Measurements from ENCODE around the gene TMEM147. TPM values are rescaled to one million over a fixed set of nuclear protein-coding genes. Genes with fewer than 3 reads are reported as not detected.

The TMEM147 gene
- total RNA-seq: 39.8 TPM

DNA sequence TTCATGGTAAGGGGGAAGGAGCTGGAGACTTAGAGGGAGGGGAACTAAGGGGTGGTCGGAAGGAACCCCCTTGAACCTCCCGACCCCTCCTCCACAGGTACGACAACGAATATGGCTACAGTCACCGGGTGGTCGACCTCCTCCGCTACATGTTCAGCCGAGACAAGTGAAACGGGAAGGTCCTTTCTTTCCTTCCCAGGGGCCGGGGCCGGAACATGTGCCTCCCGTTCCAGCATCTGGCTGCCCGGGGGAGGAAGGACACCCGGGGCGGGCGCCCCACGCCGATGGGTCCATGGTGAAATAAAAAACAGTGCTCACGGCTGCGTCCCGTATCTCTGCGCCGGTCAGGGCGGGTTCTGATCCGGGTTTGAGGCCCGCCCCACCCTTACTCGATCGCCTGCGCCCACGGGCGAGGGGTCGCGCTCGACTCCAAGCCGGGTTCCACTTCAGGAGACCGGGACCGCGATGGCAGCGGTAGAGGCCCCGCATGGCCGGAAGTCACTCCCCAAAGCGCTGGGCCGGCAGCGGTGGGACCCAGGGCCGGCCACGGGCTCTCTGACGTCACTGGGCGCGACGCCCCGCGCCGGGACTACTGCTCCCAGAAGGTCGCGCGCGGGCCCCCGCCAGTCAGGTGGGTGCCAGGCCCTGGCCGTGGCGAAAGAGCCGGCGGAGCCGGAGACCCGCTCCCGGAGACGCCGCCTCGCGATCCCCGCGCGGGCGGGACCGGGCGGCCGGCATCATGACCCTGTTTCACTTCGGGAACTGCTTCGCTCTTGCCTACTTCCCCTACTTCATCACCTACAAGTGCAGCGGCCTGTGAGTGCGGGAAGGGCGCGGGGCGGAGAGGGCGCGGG, at the start of gene TMEM147:
TSS of gene TMEM147 (plus strand) at position 626 of the 854 bp plus-strand sequence. CDS start at position 740, 114 bp downstream.

GRCh38 chr19:35513628-35514281, 31.7 kb upstream of the TMEM147 start, which contains the start of gene DMKN:
Gene DMKN, minus strand, starts transcription at chr19:35513649. Its CDS starts 174 bp downstream, at chr19:35513475.

GRCh38 chr19:35528218-35529038, 17.0 kb upstream of the TMEM147 start, which contains the start of gene SBSN:
Gene SBSN, minus strand, starts transcription at chr19:35528311. Its CDS starts 30 bp downstream, at chr19:35528281.

GRCh38 chr19:35533201-35533821, 12.1 kb upstream of the TMEM147 start, which contains the start of gene GAPDHS:
Gene GAPDHS, plus strand, starts transcription at chr19:35533456. Its CDS starts 72 bp downstream, at chr19:35533528.

DNA sequence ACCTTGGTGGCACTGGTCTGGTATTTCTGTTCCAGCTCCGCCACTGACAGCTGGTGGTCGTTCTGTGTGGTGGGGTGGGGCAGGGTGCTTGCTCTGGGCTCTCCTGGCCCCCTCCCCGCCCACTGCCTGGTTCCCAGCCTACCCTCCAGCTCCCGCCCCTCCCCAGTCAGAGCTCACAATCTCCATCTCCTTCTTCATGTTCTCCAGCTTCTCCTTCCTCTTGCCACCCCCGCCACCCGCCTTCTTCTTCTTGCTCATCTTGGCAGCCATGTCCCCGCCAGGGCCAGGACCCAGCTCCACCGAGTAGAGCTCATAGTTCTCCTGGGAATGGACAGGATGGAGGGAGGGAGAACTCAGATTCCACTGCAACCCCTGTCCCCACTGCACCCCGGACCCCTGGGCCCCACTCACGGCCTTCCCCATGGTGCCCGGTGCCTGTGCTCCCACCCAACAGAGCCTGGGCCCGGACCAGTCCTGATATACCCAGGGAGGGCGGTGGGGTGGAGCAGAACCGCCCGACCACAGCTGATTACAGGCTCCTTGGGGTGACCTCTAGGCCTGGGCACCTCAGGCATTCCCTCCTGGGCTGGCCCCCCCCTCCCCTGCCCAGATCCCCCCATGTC, 17.9 kb downstream of the TMEM147 start, which contains the start of gene ATP4A:
TSS of gene ATP4A (minus strand) at position 452 of the 623 bp plus-strand sequence. CDS start at position 423, 29 bp downstream.

DNA sequence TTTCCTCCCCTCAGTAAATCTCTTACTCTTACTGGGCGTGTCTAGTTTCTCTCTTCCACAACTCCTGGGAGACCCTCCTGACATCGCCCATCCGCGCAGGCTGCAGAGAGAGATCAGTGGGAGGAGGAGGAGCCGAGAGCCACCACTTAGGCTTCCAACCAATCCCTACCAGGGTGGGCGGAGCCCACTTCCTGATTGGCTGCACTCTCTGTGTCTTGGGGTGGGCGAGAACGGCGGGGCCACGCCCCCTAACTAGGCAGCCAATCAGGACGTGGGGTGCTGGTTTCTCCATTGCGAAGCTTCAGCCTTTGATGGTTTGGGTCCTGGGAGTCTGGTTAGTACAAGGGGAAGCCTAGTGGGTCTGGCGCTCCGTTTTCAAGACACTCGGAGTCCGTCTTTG, 40.4 kb downstream of the TMEM147 start, which contains the start of gene PMIS2:
TSS of gene PMIS2 (plus strand) at position 326 of the 400 bp plus-strand sequence. CDS start 87 bp downstream, outside the sequence.

Other genes with a start within 250 kb of the TMEM147 start
- not detected for gene CD22, start 216.4 kb upstream of the TMEM147 start, total RNA-seq
- not detected for gene FFAR1, start 197.7 kb upstream of the TMEM147 start, total RNA-seq
- not detected for gene FFAR3, start 187.2 kb upstream of the TMEM147 start, total RNA-seq
- gene GPR42, start 174.6 kb upstream of the TMEM147 start, total RNA-seq: not detected
- gene FFAR2, start 97.4 kb upstream of the TMEM147 start, total RNA-seq: not detected
- gene KRTDAP, start 55.2 kb upstream of the TMEM147 start, total RNA-seq: not detected
- gene DMKN, start 32.0 kb upstream of the TMEM147 start, total RNA-seq: not detected
- not detected for gene SBSN, start 17.3 kb upstream of the TMEM147 start, total RNA-seq
- gene GAPDHS, start 12.2 kb upstream of the TMEM147 start, total RNA-seq: not detected
- gene ATP4A, start 18.0 kb downstream of the TMEM147 start, total RNA-seq: not detected
- gene PMIS2, start 40.5 kb downstream of the TMEM147 start, total RNA-seq: not detected
- gene HAUS5, start 67.1 kb downstream of the TMEM147 start, total RNA-seq: 7.5 TPM
- gene RBM42, start 83.4 kb downstream of the TMEM147 start, total RNA-seq: 18.8 TPM
- gene ETV2, start 96.1 kb downstream of the TMEM147 start, total RNA-seq: 0.94 TPM
- gene COX6B1, start 102.7 kb downstream of the TMEM147 start, total RNA-seq: 115 TPM
- gene UPK1A, start 120.9 kb downstream of the TMEM147 start, total RNA-seq: not detected
- not detected for gene ZBTB32, start 158.9 kb downstream of the TMEM147 start, total RNA-seq
- 11.6 TPM for gene KMT2B, start 172.4 kb downstream of the TMEM147 start, total RNA-seq
- gene IGFLR1, start 196.8 kb downstream of the TMEM147 start, total RNA-seq: 0.94 TPM
- 5.3 TPM for gene U2AF1L4, start 199.8 kb downstream of the TMEM147 start, total RNA-seq
- gene PSENEN, start 200.0 kb downstream of the TMEM147 start, total RNA-seq: 8.8 TPM
- gene LIN37, start 202.9 kb downstream of the TMEM147 start, total RNA-seq: 16.9 TPM
- gene HSPB6, start 211.4 kb downstream of the TMEM147 start, total RNA-seq: not detected
- 5.9 TPM for gene PROSER3, start 212.6 kb downstream of the TMEM147 start, total RNA-seq
- gene ARHGAP33, start 229.9 kb downstream of the TMEM147 start, total RNA-seq: 123 TPM